ENCODE measurements around the gene LHFPL2.

LHFPL2 gene

GRCh38 chr5:78561261-78561660, 87.3 kb downstream of the LHFPL2 start:
- POLR2A ChIA-PET = no interaction called here
- DNase-seq (ENCODE audit: extremely low spot score) = no peak
- CTCF ChIA-PET = no interaction called here
- no peak for TF ChIP-seq TARDBP (IDR thresholded peaks at IDR 0.05)
- no peak for TF ChIP-seq ARNT (IDR thresholded peaks at IDR 0.05)

GRCh38 chr5:78560000-78560855, 88.3 kb downstream of the LHFPL2 start:
- TF ChIP-seq BHLHE40 (IDR thresholded peaks at IDR 0.05; ENCODE audit: borderline replicate concordance) (no peak), TARDBP (IDR thresholded peaks at IDR 0.05) (no peak), LEF1 (IDR thresholded peaks at IDR 0.05; ENCODE audit: borderline replicate concordance) (no peak), L3MBTL2 (conservative IDR thresholded peaks at IDR 0.05) (no peak), ELF4 (IDR thresholded peaks at IDR 0.05) (no peak), PKNOX1 (IDR thresholded peaks at IDR 0.05) (no peak), CTBP1 (IDR thresholded peaks at IDR 0.05; ENCODE audit: borderline replicate concordance) (no peak), NFRKB (IDR thresholded peaks at IDR 0.05) (no peak), ARNT (IDR thresholded peaks at IDR 0.05) (no peak), SUZ12 (IDR thresholded peaks at IDR 0.05) (no peak), HDGF (IDR thresholded peaks at IDR 0.05; ENCODE audit: borderline replicate concordance) (no peak), FOXK2 (IDR thresholded peaks at IDR 0.05) (no peak)
- no peak for DNase-seq (ENCODE audit: extremely low spot score)
- ChIA-PET CTCF (interaction anchor here (0.7 to 1.0 kb wide), 2 partner anchors 12 to 15 kb away, joined by 3 read pairs; no protein-coding TSS in a partner anchor), POLR2A (no interaction called here)

- TF ChIP-seq ARNT (IDR thresholded peaks at IDR 0.05) (no peak), FOXK2 (IDR thresholded peaks at IDR 0.05) (no peak), ZNF384 (IDR thresholded peaks at IDR 0.05) (no peak), BHLHE40 (IDR thresholded peaks at IDR 0.05; ENCODE audit: borderline replicate concordance) (no peak), L3MBTL2 (conservative IDR thresholded peaks at IDR 0.05) (no peak)
- CTCF ChIA-PET = no interaction called here
- POLR2A ChIA-PET = no interaction called here
- no peak for DNase-seq (ENCODE audit: extremely low spot score)
These were observed 91.0 kb downstream of the LHFPL2 start for GRCh38 chr5:78557601-78558000.

- POLR2A ChIA-PET = no interaction called here
These were observed 92.7 kb downstream of the LHFPL2 start for GRCh38 chr5:78555870-78556269.

GRCh38 chr5:78554670-78555069, 93.9 kb downstream of the LHFPL2 start:
- CTCF ChIA-PET = no interaction called here
- POLR2A ChIA-PET = no interaction called here
- no peak for DNase-seq (ENCODE audit: extremely low spot score)
- TF ChIP-seq SP1 (IDR thresholded peaks at IDR 0.05) = no peak

More at GRCh38 chr5:78555870-78556269, 92.7 kb downstream of the LHFPL2 start:
- TF ChIP-seq TARDBP (IDR thresholded peaks at IDR 0.05) = no peak
- TF ChIP-seq FOXK2 (IDR thresholded peaks at IDR 0.05) = no peak
- no peak for TF ChIP-seq SP1 (IDR thresholded peaks at IDR 0.05)
- TF ChIP-seq PKNOX1 (IDR thresholded peaks at IDR 0.05) = no peak
- TF ChIP-seq ZNF384 (IDR thresholded peaks at IDR 0.05) = no peak
- TF ChIP-seq ELF4 (IDR thresholded peaks at IDR 0.05) = no peak
- TF ChIP-seq HDGF (IDR thresholded peaks at IDR 0.05; ENCODE audit: borderline replicate concordance) = no peak
- no peak for TF ChIP-seq LEF1 (IDR thresholded peaks at IDR 0.05; ENCODE audit: borderline replicate concordance)
- TF ChIP-seq SUZ12 (IDR thresholded peaks at IDR 0.05) = no peak
- TF ChIP-seq BHLHE40 (IDR thresholded peaks at IDR 0.05; ENCODE audit: borderline replicate concordance) = no peak
- no peak for TF ChIP-seq FOXA1 (IDR thresholded peaks at IDR 0.05)
- TF ChIP-seq CTBP1 (IDR thresholded peaks at IDR 0.05; ENCODE audit: borderline replicate concordance) = no peak
- TF ChIP-seq L3MBTL2 (conservative IDR thresholded peaks at IDR 0.05) = no peak
- no peak for TF ChIP-seq NFRKB (IDR thresholded peaks at IDR 0.05)
- TF ChIP-seq FOXM1 (IDR thresholded peaks at IDR 0.05; ENCODE audit: borderline replicate concordance) = no peak
- no peak for TF ChIP-seq ARNT (IDR thresholded peaks at IDR 0.05)
- DNase-seq (ENCODE audit: extremely low spot score) = no peak
- CTCF ChIA-PET = no interaction called here

- no peak for DNase-seq (ENCODE audit: extremely low spot score)
- TF ChIP-seq TARDBP (IDR thresholded peaks at IDR 0.05) = no peak
- TF ChIP-seq CTBP1 (IDR thresholded peaks at IDR 0.05; ENCODE audit: borderline replicate concordance) = no peak
- no peak for TF ChIP-seq SUZ12 (IDR thresholded peaks at IDR 0.05)
- TF ChIP-seq SP1 (IDR thresholded peaks at IDR 0.05) = no peak
- ChIA-PET POLR2A (interaction anchor here (0.8 kb wide), 1 partner anchor 12 kb away, joined by 3 read pairs; no protein-coding TSS in a partner anchor), CTCF (no interaction called here)
These were observed 94.8 kb downstream of the LHFPL2 start for GRCh38 chr5:78553580-78554353.

- ChIA-PET CTCF (no interaction called here), POLR2A (no interaction called here)
- no peak for DNase-seq (ENCODE audit: extremely low spot score)
- TF ChIP-seq ZNF384 (IDR thresholded peaks at IDR 0.05) = no peak
- no peak for TF ChIP-seq CTBP1 (IDR thresholded peaks at IDR 0.05; ENCODE audit: borderline replicate concordance)
- no peak for TF ChIP-seq HDGF (IDR thresholded peaks at IDR 0.05; ENCODE audit: borderline replicate concordance)
- no peak for TF ChIP-seq L3MBTL2 (conservative IDR thresholded peaks at IDR 0.05)
- no peak for TF ChIP-seq LEF1 (IDR thresholded peaks at IDR 0.05; ENCODE audit: borderline replicate concordance)
- TF ChIP-seq SUZ12 (IDR thresholded peaks at IDR 0.05) = no peak
- no peak for TF ChIP-seq FOXM1 (IDR thresholded peaks at IDR 0.05; ENCODE audit: borderline replicate concordance)
- TF ChIP-seq NFRKB (IDR thresholded peaks at IDR 0.05) = no peak
- TF ChIP-seq PKNOX1 (IDR thresholded peaks at IDR 0.05) = no peak
- no peak for TF ChIP-seq BHLHE40 (IDR thresholded peaks at IDR 0.05; ENCODE audit: borderline replicate concordance)
These were observed 95.7 kb downstream of the LHFPL2 start for GRCh38 chr5:78552729-78553342.
